Measurements from ENCODE around the gene PARP14. TPM values are rescaled to one million over a fixed set of nuclear protein-coding genes. Genes with fewer than 3 reads are reported as not detected.

Gene PARP14
- total RNA-seq, 3 donors from 2014 or later (not counting 1 experiment from before 2014, with no cell fraction given), result 77.6 to 92.6 (median 89.9) TPM

DNA sequence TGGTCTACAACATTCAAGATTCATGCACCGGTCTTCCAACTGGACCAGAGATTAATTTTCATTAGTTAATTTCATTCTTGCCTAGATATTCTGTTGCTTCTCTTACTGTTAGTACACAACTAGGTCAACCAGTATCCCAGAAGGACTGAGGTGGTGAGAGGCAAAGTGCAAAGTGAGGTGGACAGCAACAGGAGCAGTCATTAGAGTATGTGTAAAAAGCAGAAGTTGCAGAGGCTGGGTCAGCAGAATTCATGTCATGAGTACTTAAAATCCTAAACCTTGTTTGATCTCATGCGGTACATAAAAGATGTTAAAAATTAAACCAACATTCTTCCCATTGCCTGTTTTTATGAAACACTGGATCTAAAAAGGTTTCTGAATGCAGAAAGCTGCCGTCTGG is 46.7 kb downstream of the PARP14 start:
- H3K9me3 ChIP-seq (ENCODE audit: control insufficient read depth, insufficient read depth, low read length), result no peaks in the 10 kb centered on the region
- Mint-ChIP-seq H3K4me1 (no peaks in the 10 kb centered on the region), H3K36me3 (peaks cover 23% of the 10 kb centered on the region), H3K27ac (no peak overlapping the region), H3K9me3 (no peaks in the 10 kb centered on the region), H3K27me3 (ENCODE audit: low read depth in 2 of 2) (no peaks in the 10 kb centered on the region), H3K4me3 (no peak overlapping the region)
- no peaks in the 10 kb centered on the region for H3K27me3 ChIP-seq (ENCODE audit: control insufficient read depth, insufficient read depth, low read length)
- TF ChIP-seq, protein P1, sequence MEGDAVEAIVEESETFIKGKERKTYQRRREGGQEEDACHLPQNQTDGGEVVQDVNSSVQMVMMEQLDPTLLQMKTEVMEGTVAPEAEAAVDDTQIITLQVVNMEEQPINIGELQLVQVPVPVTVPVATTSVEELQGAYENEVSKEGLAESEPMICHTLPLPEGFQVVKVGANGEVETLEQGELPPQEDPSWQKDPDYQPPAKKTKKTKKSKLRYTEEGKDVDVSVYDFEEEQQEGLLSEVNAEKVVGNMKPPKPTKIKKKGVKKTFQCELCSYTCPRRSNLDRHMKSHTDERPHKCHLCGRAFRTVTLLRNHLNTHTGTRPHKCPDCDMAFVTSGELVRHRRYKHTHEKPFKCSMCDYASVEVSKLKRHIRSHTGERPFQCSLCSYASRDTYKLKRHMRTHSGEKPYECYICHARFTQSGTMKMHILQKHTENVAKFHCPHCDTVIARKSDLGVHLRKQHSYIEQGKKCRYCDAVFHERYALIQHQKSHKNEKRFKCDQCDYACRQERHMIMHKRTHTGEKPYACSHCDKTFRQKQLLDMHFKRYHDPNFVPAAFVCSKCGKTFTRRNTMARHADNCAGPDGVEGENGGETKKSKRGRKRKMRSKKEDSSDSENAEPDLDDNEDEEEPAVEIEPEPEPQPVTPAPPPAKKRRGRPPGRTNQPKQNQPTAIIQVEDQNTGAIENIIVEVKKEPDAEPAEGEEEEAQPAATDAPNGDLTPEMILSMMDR (IDR thresholded peaks at IDR 0.05), result no peak
- 94% methylated on average over 3 of the region's 3 CpGs for WGBS (ENCODE audit: insufficient coverage)
- no peak for ATAC-seq
- H3K4me1 ChIP-seq (ENCODE audit: control insufficient read depth, insufficient read depth, low read length), result no peaks in the 10 kb centered on the region
- H3K36me3 ChIP-seq (ENCODE audit: control insufficient read depth, insufficient read depth, low read length), result peaks cover 15% of the 10 kb centered on the region
- H3K27ac ChIP-seq (ENCODE audit: low read length), result no peak overlapping the region
- no peak for DNase-seq
- intact Hi-C loops (cut with micrococcal nuclease), result no loop called here
- no peak overlapping the region for H3K4me3 ChIP-seq (ENCODE audit: low read length)

DNA sequence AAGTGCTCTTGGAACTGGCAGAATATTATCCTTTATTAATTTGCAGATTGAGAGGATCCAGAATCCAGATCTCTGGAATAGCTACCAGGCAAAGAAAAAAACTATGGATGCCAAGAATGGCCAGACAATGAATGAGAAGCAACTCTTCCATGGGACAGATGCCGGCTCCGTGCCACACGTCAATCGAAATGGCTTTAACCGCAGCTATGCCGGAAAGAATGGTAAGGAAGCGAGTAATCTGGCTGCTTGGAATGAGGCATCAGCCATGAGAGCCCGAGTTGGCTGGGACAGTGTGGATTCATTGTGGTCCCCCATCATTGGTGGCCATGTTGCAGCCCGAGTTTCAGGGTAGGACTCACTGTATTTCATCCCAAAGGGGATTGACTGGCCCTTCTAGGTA is 47.1 kb downstream of the PARP14 start:
- intact Hi-C loops (cut with micrococcal nuclease), result no loop called here
- DNase-seq (no peak), ATAC-seq (no peak)
- Mint-ChIP-seq H3K36me3 (peaks cover 23% of the 10 kb centered on the region), H3K4me1 (no peaks in the 10 kb centered on the region), H3K4me3 (no peak overlapping the region), H3K27ac (no peak overlapping the region), H3K27me3 (ENCODE audit: low read depth in 2 of 2) (no peaks in the 10 kb centered on the region), H3K9me3 (no peaks in the 10 kb centered on the region)
- Histone ChIP-seq H3K4me3 (ENCODE audit: low read length) (no peak overlapping the region), H3K27ac (ENCODE audit: low read length) (no peak overlapping the region), H3K36me3 (ENCODE audit: control insufficient read depth, insufficient read depth, low read length) (peaks cover 12% of the 10 kb centered on the region), H3K4me1 (ENCODE audit: control insufficient read depth, insufficient read depth, low read length) (no peaks in the 10 kb centered on the region), H3K9me3 (ENCODE audit: control insufficient read depth, insufficient read depth, low read length) (no peaks in the 10 kb centered on the region), H3K27me3 (ENCODE audit: control insufficient read depth, insufficient read depth, low read length) (no peaks in the 10 kb centered on the region)
- WGBS (ENCODE audit: insufficient coverage), result 98% methylated on average over 9 of the region's 9 CpGs
- TF ChIP-seq, protein P1 (IDR thresholded peaks at IDR 0.05), result no peak

DNA sequence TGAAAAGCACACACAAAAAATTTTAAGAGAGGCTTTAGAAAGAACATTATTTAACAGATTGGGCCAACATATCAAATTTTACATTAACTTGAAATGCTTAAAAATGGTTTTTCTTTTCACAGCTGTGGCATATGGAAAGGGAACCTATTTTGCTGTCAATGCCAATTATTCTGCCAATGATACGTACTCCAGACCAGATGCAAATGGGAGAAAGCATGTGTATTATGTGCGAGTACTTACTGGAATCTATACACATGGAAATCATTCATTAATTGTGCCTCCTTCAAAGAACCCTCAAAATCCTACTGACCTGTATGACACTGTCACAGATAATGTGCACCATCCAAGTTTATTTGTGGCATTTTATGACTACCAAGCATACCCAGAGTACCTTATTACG is 47.5 kb downstream of the PARP14 start:
- no peak overlapping the region for H3K27ac ChIP-seq (ENCODE audit: low read length)
- DNase-seq (no peak), ATAC-seq (no peak)
- no peaks in the 10 kb centered on the region for H3K4me1 Mint-ChIP-seq
- no peaks in the 10 kb centered on the region for H3K9me3 Mint-ChIP-seq
- TF ChIP-seq, protein P1 (IDR thresholded peaks at IDR 0.05), result no peak
- H3K4me1 ChIP-seq (ENCODE audit: control insufficient read depth, insufficient read depth, low read length), result no peaks in the 10 kb centered on the region
- 97% methylated on average over 3 of the region's 3 CpGs for WGBS (ENCODE audit: insufficient coverage)
- H3K4me3 Mint-ChIP-seq, result no peak overlapping the region
- peaks cover 12% of the 10 kb centered on the region for H3K36me3 ChIP-seq (ENCODE audit: control insufficient read depth, insufficient read depth, low read length)
- no peaks in the 10 kb centered on the region for H3K27me3 Mint-ChIP-seq (ENCODE audit: low read depth in 2 of 2)
- no peaks in the 10 kb centered on the region for H3K27me3 ChIP-seq (ENCODE audit: control insufficient read depth, insufficient read depth, low read length)
- H3K36me3 Mint-ChIP-seq, result peaks cover 23% of the 10 kb centered on the region
- no peak overlapping the region for H3K27ac Mint-ChIP-seq
- intact Hi-C loops (cut with micrococcal nuclease), result no loop called here
- no peaks in the 10 kb centered on the region for H3K9me3 ChIP-seq (ENCODE audit: control insufficient read depth, insufficient read depth, low read length)
- H3K4me3 ChIP-seq (ENCODE audit: low read length), result no peak overlapping the region

DNA sequence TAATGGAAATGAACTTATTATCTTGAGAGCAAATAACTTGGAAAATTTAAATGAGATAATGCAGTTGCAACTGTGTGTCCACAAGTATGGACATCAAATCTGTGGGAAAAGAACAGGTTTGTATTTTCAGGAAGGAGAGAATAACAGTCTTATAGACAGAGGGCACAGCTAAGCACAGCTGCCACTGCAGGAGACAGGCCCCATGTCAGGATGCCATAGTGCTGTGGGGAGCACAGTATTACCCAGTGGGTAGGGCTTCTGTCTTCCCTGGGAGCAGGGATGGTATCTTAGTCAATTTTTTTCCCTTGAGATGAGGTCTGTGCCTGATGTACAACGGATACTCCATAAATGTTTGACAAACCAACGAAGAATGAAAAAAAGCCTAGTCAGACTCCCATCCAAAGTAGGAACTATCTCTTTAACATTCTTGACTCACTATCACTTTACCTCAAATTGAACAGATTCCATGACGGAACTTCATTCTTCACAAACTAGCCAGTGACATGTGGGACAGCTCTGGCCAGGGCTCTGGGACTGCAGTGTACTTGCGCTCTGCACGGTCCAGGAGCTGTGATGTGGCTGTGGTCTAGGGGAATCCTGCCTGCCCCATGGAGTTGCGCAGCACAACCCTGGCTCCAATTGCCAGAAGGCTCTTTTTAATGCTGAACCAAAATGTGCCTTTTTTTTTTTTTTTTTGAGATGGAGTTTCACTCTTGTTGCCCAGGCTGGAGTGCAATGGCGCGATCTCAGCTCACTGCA is 48.3 kb downstream of the PARP14 start:
- Mint-ChIP-seq H3K36me3 (peaks cover 28% of the 10 kb centered on the region), H3K4me3 (no peak overlapping the region), H3K9me3 (no peaks in the 10 kb centered on the region), H3K27me3 (ENCODE audit: low read depth in 2 of 2) (no peaks in the 10 kb centered on the region), H3K4me1 (no peaks in the 10 kb centered on the region), H3K27ac (no peak overlapping the region)
- ATAC-seq (no peak), DNase-seq (no peak)
- H3K4me1 ChIP-seq (ENCODE audit: control insufficient read depth, insufficient read depth, low read length), result no peaks in the 10 kb centered on the region
- TF ChIP-seq, protein P1 (IDR thresholded peaks at IDR 0.05), result no peak
- H3K4me3 ChIP-seq (ENCODE audit: low read length), result no peak overlapping the region
- H3K36me3 ChIP-seq (ENCODE audit: control insufficient read depth, insufficient read depth, low read length), result peaks cover 11% of the 10 kb centered on the region
- H3K27me3 ChIP-seq (ENCODE audit: control insufficient read depth, insufficient read depth, low read length), result no peaks in the 10 kb centered on the region
- intact Hi-C loops (cut with micrococcal nuclease), result no loop called here
- WGBS (ENCODE audit: insufficient coverage), result over 99% methylated on average over 8 of the region's 8 CpGs
- no peaks in the 10 kb centered on the region for H3K9me3 ChIP-seq (ENCODE audit: control insufficient read depth, insufficient read depth, low read length)
- no peak overlapping the region for H3K27ac ChIP-seq (ENCODE audit: low read length)

All from natural killer cell (primary cell).